ENCODE measurements around the gene SELENOK.

SELENOK gene

GRCh38 chr3:53881691-53882593 is 9.7 kb downstream of the SELENOK start, which contains the start of gene ACTR8:
ACTR8 (minus strand) TSS chr3:53882152; CDS start chr3:53882101, 51 bp downstream.
- DNase-seq = peak; percentile 79

GRCh38 chr3:53880396-53881345 is 11.0 kb downstream of the SELENOK start:
- DNase-seq = no peak

- DNase-seq = no peak
Measured at GRCh38 chr3:53865732-53866499, 25.7 kb downstream of the SELENOK start.

GRCh38 chr3:53863145-53863544 is 28.5 kb downstream of the SELENOK start:
- no peak for DNase-seq

- DNase-seq = no peak
Measured at GRCh38 chr3:53862241-53862640, 29.4 kb downstream of the SELENOK start.

- no peak for DNase-seq
Measured at GRCh38 chr3:53860196-53860595, 31.5 kb downstream of the SELENOK start.

GRCh38 chr3:53859178-53859577 is 32.5 kb downstream of the SELENOK start:
- no peak for DNase-seq

GRCh38 chr3:53858096-53858741 is 33.4 kb downstream of the SELENOK start:
- DNase-seq = no peak

GRCh38 chr3:53856964-53857363 is 34.7 kb downstream of the SELENOK start:
- DNase-seq = no peak

GRCh38 chr3:53850895-53851294 is 40.8 kb downstream of the SELENOK start:
- no peak for DNase-seq

GRCh38 chr3:53849916-53850315 is 41.7 kb downstream of the SELENOK start:
- no peak for DNase-seq

GRCh38 chr3:53846851-53847155 is 44.9 kb downstream of the SELENOK start:
- no peak for DNase-seq

GRCh38 chr3:53846134-53846850 is 45.4 kb downstream of the SELENOK start, which contains the start of the genes CHDH and IL17RB:
CHDH (minus strand) TSS chr3:53846419; CDS start chr3:53824008, 22,411 bp downstream.
IL17RB (plus strand) TSS chr3:53846568; CDS start chr3:53846589, 21 bp downstream.
- no peak for DNase-seq

- DNase-seq = no peak
Measured at GRCh38 chr3:53845881-53846133, 45.9 kb downstream of the SELENOK start.

- DNase-seq = no peak
Measured at GRCh38 chr3:53845103-53845880, 46.4 kb downstream of the SELENOK start.

GRCh38 chr3:53844262-53845102 is 47.2 kb downstream of the SELENOK start:
- DNase-seq = no peak

GRCh38 chr3:53843195-53844177 is 48.2 kb downstream of the SELENOK start:
- DNase-seq = no peak

GRCh38 chr3:53842436-53843194 is 49.0 kb downstream of the SELENOK start:
- no peak for DNase-seq

All from effector CD8-positive, alpha-beta T cell (primary cell).